Stimulated activated CD8-positive, alpha-beta memory T cell treated with anti-CD3 and anti-CD28 coated beads, Interleukin-12 subunit alpha, Interleukin-12 subunit beta, amount 100 ng/mL, for 4 hours (primary cell): ENCODE results near the gene PIGB.
"Not testable (repeated sequence)": the region's sequence is repeated elsewhere in the genome, so short reads cannot be mapped to it uniquely, and the experiment has no call there.

Experiments
- DNase-seq: peaks from one replicate; pipeline ENCODE4 v3.0.0-alpha.2; 2020; ENCODE audit warnings: low read depth

Gene PIGB

GRCh38 chr15:55302801-55303200 is 16.2 kb upstream of the PIGB start:
- not testable (repeated sequence) for DNase-seq

- no peak for DNase-seq
Observed at GRCh38 chr15:55319537-55320237, 665 bp downstream of the PIGB start.

GRCh38 chr15:55320238-55320550 is 1.2 kb downstream of the PIGB start:
- no peak for DNase-seq

- no peak for DNase-seq
Observed at GRCh38 chr15:55320963-55321362, 1.9 kb downstream of the PIGB start.

GRCh38 chr15:55322467-55322866 is 3.4 kb downstream of the PIGB start:
- no peak for DNase-seq

GRCh38 chr15:55327387-55327786 is 8.4 kb downstream of the PIGB start:
- DNase-seq: no peak

GRCh38 chr15:55334371-55334770 is 15.3 kb downstream of the PIGB start:
- no peak for DNase-seq

- no peak for DNase-seq
Observed at GRCh38 chr15:55334997-55335396, 16.0 kb downstream of the PIGB start.

- DNase-seq: no peak
Observed at GRCh38 chr15:55337160-55337559, 18.1 kb downstream of the PIGB start.

- no peak for DNase-seq
Observed at GRCh38 chr15:55343168-55343567, 24.1 kb downstream of the PIGB start.

- no peak for DNase-seq
Observed at GRCh38 chr15:55344206-55344605, 25.2 kb downstream of the PIGB start.

GRCh38 chr15:55348281-55348778 is 29.3 kb downstream of the PIGB start:
- DNase-seq: no peak

GRCh38 chr15:55349282-55349681 is 30.3 kb downstream of the PIGB start:
- DNase-seq: no peak

- no peak for DNase-seq
Observed at GRCh38 chr15:55353025-55353424, 34.0 kb downstream of the PIGB start.

GRCh38 chr15:55356985-55357585 is 38.1 kb downstream of the PIGB start:
- no peak for DNase-seq

GRCh38 chr15:55357774-55358173 is 38.8 kb downstream of the PIGB start:
- DNase-seq: no peak

- no peak for DNase-seq
Observed at GRCh38 chr15:55358471-55358870, 39.4 kb downstream of the PIGB start.

GRCh38 chr15:55360256-55360655 is 41.2 kb downstream of the PIGB start:
- no peak for DNase-seq

GRCh38 chr15:55361048-55361447 is 42.0 kb downstream of the PIGB start:
- DNase-seq: no peak

- no peak for DNase-seq
Observed at GRCh38 chr15:55362641-55363040, 43.6 kb downstream of the PIGB start.

- DNase-seq: no peak
Observed at GRCh38 chr15:55366981-55367380, 48.0 kb downstream of the PIGB start.

- DNase-seq: no peak
Observed at GRCh38 chr15:55372701-55373440, 53.8 kb downstream of the PIGB start.

GRCh38 chr15:55379095-55379494 is 60.1 kb downstream of the PIGB start:
- no peak for DNase-seq
